Omental fat pad (tissue), 4 donors: Measurements from ENCODE around the gene SIGLEC1. TPM values are rescaled to one million over a fixed set of nuclear protein-coding genes. Genes with fewer than 3 reads are reported as not detected.

Experiments
- ATAC-seq: fragments of 150-250 bp; one replicate; pipeline ENCODE4 v1.9.1; 2016; ENCODE audit warnings: mild to moderate bottlenecking, moderate library complexity; ENCODE audit not compliant: low FRiP score
- DNase-seq: peaks from one replicate; pipeline ENCODE4 v3.0.0-alpha.2; 2019; ENCODE audit warnings: low spot score
- total RNA-seq, 4 donors: library from RNA; depleted of rRNA; stranded (reverse); fragments of >200 nt; gene quantifications; one replicate each; pipeline ENCODE4 v1.1.0, GENCODE V29; 2016
- TF ChIP-seq, protein P1 (sequence below), 3 donors: fragments of 450-650 bp; IDR thresholded peaks; one replicate each; pipeline ENCODE4 v1.5.1; 2016 to 2017; ENCODE audit warnings: antibody characterized with exemption in 3 of 3, mild to moderate bottlenecking in 3 of 3, moderate library complexity in 2 of 3

Gene SIGLEC1
- total RNA-seq, 4 donors from 2014 or later, result 14.2 to 57.5 (median 27.5) TPM

DNA sequence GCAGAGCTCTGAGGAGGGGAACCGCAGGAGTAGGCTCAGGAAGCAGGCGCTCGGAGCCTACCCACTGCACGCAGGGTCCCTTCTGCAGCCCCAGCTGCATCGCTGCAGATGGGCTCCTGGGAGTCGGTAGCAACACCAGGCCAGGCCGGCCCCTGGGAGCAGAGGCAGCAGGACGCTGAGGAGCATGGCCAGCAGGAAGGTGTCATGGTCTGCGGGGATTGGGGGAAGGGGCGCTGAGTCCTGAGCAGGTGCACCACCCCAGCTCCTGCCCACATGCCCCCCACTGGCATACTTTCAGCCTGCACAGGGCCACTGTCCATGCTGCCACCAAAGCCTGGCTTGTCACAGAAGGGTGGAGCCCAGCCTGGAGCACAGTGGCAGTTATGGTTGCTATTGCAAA, 41.5 kb downstream of the SIGLEC1 start:
- TF ChIP-seq, protein P1, sequence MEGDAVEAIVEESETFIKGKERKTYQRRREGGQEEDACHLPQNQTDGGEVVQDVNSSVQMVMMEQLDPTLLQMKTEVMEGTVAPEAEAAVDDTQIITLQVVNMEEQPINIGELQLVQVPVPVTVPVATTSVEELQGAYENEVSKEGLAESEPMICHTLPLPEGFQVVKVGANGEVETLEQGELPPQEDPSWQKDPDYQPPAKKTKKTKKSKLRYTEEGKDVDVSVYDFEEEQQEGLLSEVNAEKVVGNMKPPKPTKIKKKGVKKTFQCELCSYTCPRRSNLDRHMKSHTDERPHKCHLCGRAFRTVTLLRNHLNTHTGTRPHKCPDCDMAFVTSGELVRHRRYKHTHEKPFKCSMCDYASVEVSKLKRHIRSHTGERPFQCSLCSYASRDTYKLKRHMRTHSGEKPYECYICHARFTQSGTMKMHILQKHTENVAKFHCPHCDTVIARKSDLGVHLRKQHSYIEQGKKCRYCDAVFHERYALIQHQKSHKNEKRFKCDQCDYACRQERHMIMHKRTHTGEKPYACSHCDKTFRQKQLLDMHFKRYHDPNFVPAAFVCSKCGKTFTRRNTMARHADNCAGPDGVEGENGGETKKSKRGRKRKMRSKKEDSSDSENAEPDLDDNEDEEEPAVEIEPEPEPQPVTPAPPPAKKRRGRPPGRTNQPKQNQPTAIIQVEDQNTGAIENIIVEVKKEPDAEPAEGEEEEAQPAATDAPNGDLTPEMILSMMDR (IDR thresholded peaks at IDR 0.05), result no peak
- no peak for DNase-seq
- ATAC-seq, result no peak

DNA sequence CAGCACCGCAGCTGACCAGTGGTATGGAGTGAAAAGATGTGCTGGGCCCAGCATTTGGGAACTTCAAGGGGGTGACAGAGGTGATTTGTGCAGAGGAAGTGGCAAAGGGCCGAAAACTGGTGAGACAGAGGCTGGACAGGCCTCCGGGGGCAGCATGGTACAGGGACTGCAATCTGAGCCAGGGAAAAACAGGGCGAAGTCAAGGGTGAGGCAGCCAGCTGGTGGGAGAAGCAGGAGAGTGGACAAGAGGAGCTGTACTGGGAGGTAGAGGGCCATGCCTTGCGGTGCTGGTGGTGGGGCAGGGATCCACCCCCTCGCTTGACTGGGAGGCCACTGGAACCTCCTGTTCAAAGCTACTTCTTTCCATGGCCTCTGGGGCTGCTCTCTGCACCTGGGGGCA, 41.9 kb downstream of the SIGLEC1 start:
- DNase-seq (no peak), ATAC-seq (no peak)
- TF ChIP-seq, protein P1 (IDR thresholded peaks at IDR 0.05), result no peak

DNA sequence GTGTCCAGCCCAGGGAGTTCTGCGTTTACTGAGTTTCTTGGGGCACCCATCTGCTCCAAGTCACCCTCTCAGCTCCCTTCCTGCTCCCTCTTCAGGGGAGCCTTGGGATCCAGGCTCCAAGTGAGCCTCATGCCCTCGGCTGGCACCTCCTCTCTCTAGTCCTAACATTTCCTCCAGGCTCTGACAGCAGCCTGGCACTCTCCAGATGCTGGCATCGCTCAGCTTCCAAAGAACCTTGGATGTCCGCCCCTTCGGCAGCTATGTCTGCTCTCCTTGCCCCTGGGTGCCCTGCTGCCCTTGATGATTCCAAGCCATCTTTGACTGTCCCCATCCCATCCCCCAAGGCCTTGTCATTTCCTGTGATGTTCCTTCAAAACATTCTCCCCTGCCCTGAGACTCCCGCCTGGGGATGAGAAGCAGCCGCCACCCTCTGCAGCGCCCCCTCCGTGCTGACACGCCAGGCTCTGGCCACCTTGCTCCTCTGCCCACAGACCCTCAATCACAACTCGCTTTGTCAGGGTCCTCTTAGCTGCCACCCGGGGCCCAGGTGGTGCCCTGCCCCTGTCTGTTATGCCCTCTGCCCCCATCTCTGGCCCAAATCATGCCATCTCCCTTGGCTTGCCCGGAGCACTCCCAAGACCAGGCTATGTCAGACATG, 42.6 kb downstream of the SIGLEC1 start:
- TF ChIP-seq, protein P1 (IDR thresholded peaks at IDR 0.05), result no peak
- no peak for DNase-seq
- ATAC-seq, result no peak

DNA sequence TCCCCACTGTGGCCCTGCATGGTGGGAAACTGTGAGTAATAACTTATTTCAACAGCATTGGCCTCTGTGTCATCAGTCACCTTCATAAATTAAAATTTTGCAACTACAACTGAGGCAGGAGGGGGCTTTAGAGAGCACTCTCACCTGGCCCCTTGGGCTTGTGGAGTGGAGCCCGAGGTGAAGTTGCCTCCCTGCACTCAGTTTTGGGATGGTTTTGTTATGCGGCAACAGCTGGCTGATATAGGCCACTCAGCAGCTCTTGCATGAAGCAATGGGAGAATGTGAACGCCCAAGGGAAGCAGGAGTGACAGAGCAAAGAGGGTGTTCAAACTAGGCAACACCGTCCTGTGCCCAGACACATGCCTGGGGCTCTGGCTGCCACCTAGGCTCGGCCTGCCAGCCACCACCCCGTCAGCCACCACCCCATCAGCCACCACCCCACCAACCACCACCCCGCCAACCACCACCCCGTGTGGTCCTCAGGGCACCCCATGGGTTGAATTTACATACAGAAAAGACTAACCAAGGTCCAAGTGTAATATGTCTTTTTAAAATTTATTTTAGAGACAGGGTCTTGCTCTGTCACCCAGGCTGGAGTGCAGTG, 44.9 kb downstream of the SIGLEC1 start:
- ATAC-seq (no peak), DNase-seq (no peak)
- TF ChIP-seq, protein P1 (IDR thresholded peaks at IDR 0.05), result no peak

DNA sequence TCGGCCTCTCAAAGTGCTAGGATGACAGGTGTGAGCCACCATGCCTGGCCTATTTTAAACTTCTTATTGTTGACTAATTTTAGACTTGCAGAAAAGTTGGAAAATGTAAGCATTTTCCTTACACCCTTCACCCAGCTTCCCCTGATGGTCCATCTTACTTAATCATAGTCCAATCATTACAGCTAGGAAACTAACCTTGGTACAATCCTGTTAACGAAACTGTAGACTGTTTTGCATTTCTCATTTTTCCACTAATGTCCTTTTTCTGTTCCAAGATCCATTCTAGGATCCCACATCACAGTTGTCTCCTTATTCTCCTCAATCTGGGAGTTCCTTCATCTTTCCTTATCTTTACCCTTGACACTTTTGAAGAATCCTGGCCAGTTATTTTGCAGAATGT, 48.5 kb downstream of the SIGLEC1 start:
- TF ChIP-seq, protein P1 (IDR thresholded peaks at IDR 0.05), result no peak
- DNase-seq, result no peak
- no peak for ATAC-seq

DNA sequence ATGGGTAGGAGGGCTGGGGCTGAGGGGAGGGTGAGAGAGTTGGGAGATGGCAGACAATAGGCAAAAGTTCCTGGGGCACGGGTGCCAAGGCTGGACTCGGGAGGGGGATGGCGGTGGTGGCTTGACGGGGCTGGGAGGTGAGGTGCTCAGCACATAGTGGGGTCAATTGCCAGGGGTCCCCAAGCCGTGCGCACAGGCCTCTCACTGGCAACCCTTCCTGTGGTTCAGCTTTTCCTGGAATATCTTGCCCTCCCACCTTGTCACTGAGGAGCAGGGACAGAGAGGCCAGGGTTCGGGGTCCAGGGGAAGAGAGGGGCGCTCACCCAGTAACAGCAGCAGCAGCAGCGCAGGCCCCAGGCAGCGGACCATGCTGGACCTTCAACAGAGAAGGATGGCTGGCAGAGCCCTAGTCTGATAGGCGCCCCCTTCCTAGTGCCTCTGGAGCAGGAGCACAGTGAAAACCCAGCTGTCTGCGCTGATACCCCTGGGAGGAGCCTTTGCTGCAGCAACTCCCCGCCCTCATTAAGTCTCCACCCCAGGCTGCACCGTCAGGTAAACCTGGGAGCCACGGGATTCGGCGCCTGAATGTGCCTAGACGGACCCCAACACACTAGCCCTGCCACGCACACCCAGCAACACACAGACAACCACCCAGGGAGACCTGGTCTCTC, 49.2 kb downstream of the SIGLEC1 start, which contains the start of gene GFRA4:
GFRA4 (minus strand) TSS at position 369 of the 671 bp plus-strand sequence; CDS start at position 369, 0 bp downstream.
- TF ChIP-seq, protein P1 (IDR thresholded peaks at IDR 0.05), result no peak
- DNase-seq (no peak), ATAC-seq (no peak)

Other genes with a start within 250 kb of the SIGLEC1 start
- 10 to 100 TPM; 20.2 to 32.9 (median 26.3) TPM for gene ATRN, start 241.6 kb downstream of the SIGLEC1 start, total RNA-seq
- gene GFRA4, start 49.2 kb downstream of the SIGLEC1 start, total RNA-seq, result not detected
- 10 to 100 TPM; 27.3 to 94.4 (median 51.9) TPM for gene ADAM33, start 30.6 kb downstream of the SIGLEC1 start, total RNA-seq
- 10 to 100 TPM in 2 of 4 donors, 1 to 10 TPM in 2; 7.7 to 58.2 (median 19.3) TPM for gene HSPA12B, start 20.1 kb upstream of the SIGLEC1 start, total RNA-seq
- 10 to 100 TPM; 19.7 to 32.3 (median 30.3) TPM for gene ADISSP, start 55.2 kb upstream of the SIGLEC1 start, total RNA-seq
- gene SPEF1, start 68.8 kb upstream of the SIGLEC1 start, total RNA-seq, result under 1 TPM in 1 of 4 donors, not detected in 3; 0.56 TPM
- 10 to 100 TPM; 52.2 to 98.4 (median 76.8) TPM for gene CENPB, start 74.1 kb upstream of the SIGLEC1 start, total RNA-seq
- 10 to 100 TPM; 11.7 to 44.3 (median 25.6) TPM for gene CDC25B, start 83.7 kb upstream of the SIGLEC1 start, total RNA-seq
- 10 to 100 TPM; 10.9 to 19.2 (median 11.4) TPM for gene AP5S1, start 107.9 kb upstream of the SIGLEC1 start, total RNA-seq
- 10 to 100 TPM; 21.8 to 37.8 (median 29.7) TPM for gene MAVS, start 134.2 kb upstream of the SIGLEC1 start, total RNA-seq
- gene PANK2, start 176.8 kb upstream of the SIGLEC1 start, total RNA-seq, result 10 to 100 TPM; 32.8 to 45.0 (median 39.7) TPM